ENCODE data around the gene SSTR3.

Gene SSTR3

GRCh38 chr22:37165940-37166674 lies 46.2 kb downstream of the SSTR3 start:
- H3K4me3 ChIP-seq: no peak overlapping the region
- H3K9me3 ChIP-seq: no peaks in the 10 kb centered on the region; the same call in 1 of the 2 replicates
- in situ Hi-C loops (cut with MboI; ENCODE audit: low sequenced_read_pairs): no loop called here
- H3K4me1 ChIP-seq: no peaks in the 10 kb centered on the region
- no peaks in the 10 kb centered on the region for H3K36me3 ChIP-seq (replicated peaks)
- no peaks in the 10 kb centered on the region for H3K27me3 ChIP-seq (ENCODE audit: low read depth)
- DNase-seq (ENCODE audit: low spot score in 2 of 2): no peak

GRCh38 chr22:37165066-37165465 lies 47.2 kb downstream of the SSTR3 start:
- Histone ChIP-seq H3K4me1 (no peaks in the 10 kb centered on the region), H3K4me3 (no peak overlapping the region), H3K9me3 (no peaks in the 10 kb centered on the region; the same call in 1 of the 2 replicates), H3K27me3 (ENCODE audit: low read depth) (no peaks in the 10 kb centered on the region), H3K36me3 (replicated peaks) (no peaks in the 10 kb centered on the region)
- no peak for DNase-seq (ENCODE audit: low spot score in 2 of 2)
- in situ Hi-C loops (cut with MboI; ENCODE audit: low sequenced_read_pairs): no loop called here

- no peak for DNase-seq (ENCODE audit: low spot score in 2 of 2)
- H3K27me3 ChIP-seq (ENCODE audit: low read depth): no peaks in the 10 kb centered on the region; the same call in 1 of the 2 replicates
- in situ Hi-C loops (cut with MboI; ENCODE audit: low sequenced_read_pairs): no loop called here
Measured at GRCh38 chr22:37164505-37164887, 47.8 kb downstream of the SSTR3 start.

GRCh38 chr22:37163575-37164504 lies 48.4 kb downstream of the SSTR3 start:
- H3K9me3 ChIP-seq: no peaks in the 10 kb centered on the region; the same call in 1 of the 2 replicates
- no peak overlapping the region for H3K4me3 ChIP-seq
- no peak for DNase-seq (ENCODE audit: low spot score in 2 of 2)
- no peaks in the 10 kb centered on the region for H3K36me3 ChIP-seq (replicated peaks)
- H3K4me1 ChIP-seq: no peaks in the 10 kb centered on the region
- in situ Hi-C loops (cut with MboI; ENCODE audit: low sequenced_read_pairs): no loop called here
- H3K27me3 ChIP-seq (ENCODE audit: low read depth): peaks cover 1% of the 10 kb centered on the region

More at GRCh38 chr22:37164505-37164887, 47.8 kb downstream of the SSTR3 start:
- Histone ChIP-seq H3K9me3 (no peaks in the 10 kb centered on the region; the same call in 1 of the 2 replicates), H3K4me3 (no peak overlapping the region), H3K36me3 (replicated peaks) (no peaks in the 10 kb centered on the region), H3K4me1 (no peaks in the 10 kb centered on the region)

GRCh38 chr22:37163096-37163489 lies 49.2 kb downstream of the SSTR3 start:
- Histone ChIP-seq H3K9me3 (no peaks in the 10 kb centered on the region; the same call in 1 of the 2 replicates), H3K36me3 (replicated peaks) (no peaks in the 10 kb centered on the region), H3K4me3 (no peak overlapping the region), H3K4me1 (no peaks in the 10 kb centered on the region), H3K27me3 (ENCODE audit: low read depth) (peaks cover 7% of the 10 kb centered on the region)
- in situ Hi-C loops (cut with MboI; ENCODE audit: low sequenced_read_pairs): no loop called here
- no peak for DNase-seq (ENCODE audit: low spot score in 2 of 2)

- no peaks in the 10 kb centered on the region for H3K4me1 ChIP-seq
- H3K27me3 ChIP-seq (ENCODE audit: low read depth): peaks cover 13% of the 10 kb centered on the region
- H3K4me3 ChIP-seq: no peak overlapping the region
- in situ Hi-C loops (cut with MboI; ENCODE audit: low sequenced_read_pairs): no loop called here
- H3K36me3 ChIP-seq (replicated peaks): no peaks in the 10 kb centered on the region
- no peak for DNase-seq (ENCODE audit: low spot score in 2 of 2)
- no peaks in the 10 kb centered on the region; the same call in 1 of the 2 replicates for H3K9me3 ChIP-seq
Measured at GRCh38 chr22:37162221-37163095, 49.8 kb downstream of the SSTR3 start.

GRCh38 chr22:37161443-37161842 lies 50.8 kb downstream of the SSTR3 start:
- no peaks in the 10 kb centered on the region for H3K36me3 ChIP-seq (replicated peaks)
- H3K4me3 ChIP-seq: no peak overlapping the region
- no peaks in the 10 kb centered on the region for H3K4me1 ChIP-seq
- H3K9me3 ChIP-seq: no peaks in the 10 kb centered on the region; the same call in 1 of the 2 replicates
- peak in 1 of 2 experiments; percentile 31 for DNase-seq (ENCODE audit: low spot score in 2 of 2)
- in situ Hi-C loops (cut with MboI; ENCODE audit: low sequenced_read_pairs): no loop called here
- H3K27me3 ChIP-seq (ENCODE audit: low read depth): peaks cover 22% of the 10 kb centered on the region

- H3K36me3 ChIP-seq (replicated peaks): no peaks in the 10 kb centered on the region
- in situ Hi-C loops (cut with MboI; ENCODE audit: low sequenced_read_pairs): no loop called here
- no peak for DNase-seq (ENCODE audit: low spot score in 2 of 2)
Measured at GRCh38 chr22:37160027-37160426, 52.2 kb downstream of the SSTR3 start.

GRCh38 chr22:37158963-37159290 lies 53.4 kb downstream of the SSTR3 start:
- Histone ChIP-seq H3K4me1 (no peaks in the 10 kb centered on the region), H3K9me3 (no peaks in the 10 kb centered on the region; the same call in 1 of the 2 replicates), H3K36me3 (replicated peaks) (no peaks in the 10 kb centered on the region), H3K27me3 (ENCODE audit: low read depth) (peaks cover 22% of the 10 kb centered on the region), H3K4me3 (no peak overlapping the region)
- no peak for DNase-seq (ENCODE audit: low spot score in 2 of 2)
- in situ Hi-C loops (cut with MboI; ENCODE audit: low sequenced_read_pairs): no loop called here

More at GRCh38 chr22:37160027-37160426, 52.2 kb downstream of the SSTR3 start:
- H3K27me3 ChIP-seq (ENCODE audit: low read depth): peaks cover 22% of the 10 kb centered on the region
- no peak overlapping the region for H3K4me3 ChIP-seq
- no peaks in the 10 kb centered on the region for H3K4me1 ChIP-seq
- H3K9me3 ChIP-seq: no peaks in the 10 kb centered on the region; the same call in 1 of the 2 replicates

GRCh38 chr22:37157516-37158285 lies 54.6 kb downstream of the SSTR3 start:
- in situ Hi-C loops (cut with MboI; ENCODE audit: low sequenced_read_pairs): no loop called here

GRCh38 chr22:37156686-37157435 lies 55.4 kb downstream of the SSTR3 start:
- DNase-seq (ENCODE audit: low spot score in 2 of 2): no peak
- H3K36me3 ChIP-seq (replicated peaks): no peaks in the 10 kb centered on the region

More at GRCh38 chr22:37157516-37158285, 54.6 kb downstream of the SSTR3 start:
- DNase-seq (ENCODE audit: low spot score in 2 of 2): no peak
- Histone ChIP-seq H3K4me1 (no peaks in the 10 kb centered on the region), H3K4me3 (no peak overlapping the region), H3K36me3 (replicated peaks) (no peaks in the 10 kb centered on the region), H3K9me3 (no peaks in the 10 kb centered on the region; the same call in 1 of the 2 replicates), H3K27me3 (ENCODE audit: low read depth) (peaks cover 22% of the 10 kb centered on the region)

GRCh38 chr22:37155971-37156370 lies 56.3 kb downstream of the SSTR3 start:
- Histone ChIP-seq H3K4me3 (no peak overlapping the region), H3K9me3 (no peaks in the 10 kb centered on the region; the same call in 1 of the 2 replicates), H3K36me3 (replicated peaks) (no peaks in the 10 kb centered on the region), H3K27me3 (ENCODE audit: low read depth) (peaks cover 22% of the 10 kb centered on the region), H3K4me1 (no peaks in the 10 kb centered on the region)
- in situ Hi-C loops (cut with MboI; ENCODE audit: low sequenced_read_pairs): no loop called here
- no peak for DNase-seq (ENCODE audit: low spot score in 2 of 2)

More at GRCh38 chr22:37156686-37157435, 55.4 kb downstream of the SSTR3 start:
- Histone ChIP-seq H3K4me1 (no peaks in the 10 kb centered on the region), H3K27me3 (ENCODE audit: low read depth) (peaks cover 22% of the 10 kb centered on the region), H3K4me3 (no peak overlapping the region), H3K9me3 (no peaks in the 10 kb centered on the region; the same call in 1 of the 2 replicates)
- in situ Hi-C loops (cut with MboI; ENCODE audit: low sequenced_read_pairs): no loop called here
